ENCODE results near the gene TNNT2. TPM values are rescaled to one million over a fixed set of nuclear protein-coding genes. Genes with fewer than 3 reads are reported as not detected.

Gene TNNT2
- total RNA-seq, 2 donors from 2014 or later, result not detected

DNA sequence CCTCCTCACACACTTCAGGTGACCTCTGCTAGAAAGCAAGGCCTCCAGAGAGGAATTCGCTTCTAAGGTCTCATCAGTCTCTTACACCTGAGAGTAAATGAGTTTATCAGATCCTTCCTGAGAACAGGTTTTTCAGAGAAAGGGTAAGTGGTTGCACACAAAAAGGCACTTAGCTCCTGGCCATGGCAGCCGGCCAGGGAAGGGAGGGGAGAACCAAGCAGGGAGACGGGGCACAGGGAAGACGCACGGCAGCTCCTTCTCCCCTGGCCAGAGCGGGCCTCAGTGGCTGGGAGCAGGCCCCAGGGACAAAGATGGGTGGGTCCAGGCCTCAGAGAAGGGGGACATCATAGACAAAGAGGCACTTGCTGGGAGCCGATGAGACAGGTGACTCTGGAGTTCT, 3.6 kb upstream of the TNNT2 start:
- H3K36me3 Mint-ChIP-seq (ENCODE audit: low read depth), result peaks cover 2% of the 10 kb centered on the region
- no peak for ATAC-seq
- H3K4me1 Mint-ChIP-seq, result peaks cover 2% of the 10 kb centered on the region
- H3K4me3 Mint-ChIP-seq, result no peak overlapping the region
- no peak for DNase-seq
- no peak overlapping the region for H3K27ac Mint-ChIP-seq
- no peaks in the 10 kb centered on the region for H3K9me3 ChIP-seq (ENCODE audit: control insufficient read depth, low read length, poor library complexity, severe bottlenecking)
- H3K27me3 Mint-ChIP-seq, result peaks cover 54% of the 10 kb centered on the region

DNA sequence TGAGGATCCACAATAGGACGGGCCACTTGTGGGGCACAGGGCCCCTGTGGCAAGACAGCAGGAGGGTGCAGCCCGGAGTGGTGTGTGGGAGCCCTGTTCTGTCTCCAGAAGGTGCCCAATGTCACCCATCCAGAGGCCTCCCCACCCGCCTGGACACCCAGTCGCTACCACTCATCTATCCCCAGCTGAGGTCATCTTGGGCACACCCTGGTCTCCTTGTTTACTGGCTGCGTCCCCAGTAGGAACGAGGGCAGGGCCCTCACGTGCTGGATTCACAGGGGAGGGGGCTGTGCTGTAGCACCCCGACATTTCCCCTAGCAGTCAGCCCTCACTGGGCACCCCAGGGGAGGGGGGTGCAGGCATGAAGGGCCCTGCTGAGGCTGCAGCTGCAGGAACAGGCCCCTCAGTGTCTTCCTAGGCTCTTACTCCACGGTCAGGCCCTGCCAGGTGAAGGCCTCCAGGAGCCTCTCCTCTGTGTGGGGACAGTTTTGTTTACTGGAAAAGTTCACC, 2.3 kb upstream of the TNNT2 start:
- ATAC-seq (no peak), DNase-seq (no peak)
- H3K9me3 ChIP-seq (ENCODE audit: control insufficient read depth, low read length, poor library complexity, severe bottlenecking), result no peaks in the 10 kb centered on the region
- Mint-ChIP-seq H3K36me3 (ENCODE audit: low read depth) (peaks cover 2% of the 10 kb centered on the region), H3K27me3 (peaks cover 48% of the 10 kb centered on the region), H3K4me1 (peaks cover 2% of the 10 kb centered on the region), H3K4me3 (no peak overlapping the region), H3K27ac (no peak overlapping the region)

DNA sequence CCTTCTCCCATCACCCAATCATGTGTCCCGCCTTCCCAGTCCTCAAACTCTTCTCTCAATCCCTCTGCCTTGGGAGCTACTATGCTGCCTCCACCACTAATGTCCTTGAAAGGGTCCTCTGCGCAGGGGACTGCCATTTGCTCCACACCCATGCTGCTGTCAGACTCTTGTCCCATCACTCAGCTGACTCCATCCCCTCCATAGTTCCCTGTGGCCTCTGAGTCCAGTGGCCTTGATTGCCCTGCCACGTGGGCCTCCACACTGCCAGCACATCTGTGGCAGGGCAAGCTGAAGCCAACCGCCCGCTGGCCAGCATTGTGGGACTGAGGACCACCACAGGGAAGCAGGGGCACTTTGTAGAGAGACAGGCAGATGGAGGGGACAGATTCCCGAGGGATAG, 1.3 kb upstream of the TNNT2 start:
- Mint-ChIP-seq H3K27me3 (peaks cover 48% of the 10 kb centered on the region), H3K4me3 (no peak overlapping the region), H3K36me3 (ENCODE audit: low read depth) (peaks cover 2% of the 10 kb centered on the region), H3K4me1 (peaks cover 2% of the 10 kb centered on the region), H3K27ac (no peak overlapping the region)
- ATAC-seq (no peak), DNase-seq (no peak)
- no peaks in the 10 kb centered on the region for H3K9me3 ChIP-seq (ENCODE audit: control insufficient read depth, low read length, poor library complexity, severe bottlenecking)

DNA sequence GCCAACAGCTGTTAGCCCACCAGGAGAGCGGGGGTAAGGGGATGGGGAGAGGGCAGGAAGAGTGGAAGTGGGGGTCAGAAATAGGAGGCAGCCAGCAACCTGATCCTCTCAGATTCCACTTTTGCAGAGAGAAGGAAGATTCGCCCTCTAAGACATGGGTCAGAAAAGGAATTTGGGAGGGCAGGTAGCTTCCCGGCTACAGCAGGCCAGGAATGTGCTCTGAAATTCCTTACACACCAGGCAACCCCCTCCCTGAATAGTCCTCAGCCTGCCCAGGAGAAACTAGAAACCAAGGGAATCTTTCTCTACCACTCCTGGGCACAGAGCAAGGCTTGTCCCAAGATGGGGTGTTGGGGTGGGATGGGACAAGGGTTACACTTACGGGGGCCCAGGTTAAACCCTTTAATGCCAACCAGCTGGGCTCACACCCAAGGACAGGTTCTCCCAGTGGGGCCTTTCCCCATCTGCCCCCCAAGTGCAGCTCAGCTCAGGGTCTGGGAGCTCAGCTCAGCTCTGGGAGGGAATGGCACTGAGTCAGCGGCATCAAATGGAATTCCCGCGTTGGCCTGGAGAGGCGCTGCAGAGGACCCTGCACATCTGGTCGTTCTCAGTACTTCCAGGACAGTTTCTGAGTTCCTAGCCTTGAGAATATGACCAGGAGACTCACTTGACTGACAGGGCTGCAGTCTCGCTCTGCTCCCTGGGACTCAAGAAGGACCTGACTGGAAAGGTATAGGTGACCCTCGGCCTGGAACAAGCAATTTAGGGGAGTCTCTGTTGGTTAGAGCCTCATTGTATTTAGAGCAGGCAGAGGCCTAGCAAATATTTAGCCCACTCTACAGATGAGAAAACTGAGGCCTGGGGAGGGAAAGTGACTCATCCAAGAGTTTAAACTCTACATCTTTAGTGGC, 761 bp downstream of the TNNT2 start:
- Mint-ChIP-seq H3K36me3 (ENCODE audit: low read depth) (no peaks in the 10 kb centered on the region), H3K4me3 (no peak overlapping the region), H3K27ac (no peak overlapping the region), H3K4me1 (peaks cover 2% of the 10 kb centered on the region), H3K27me3 (peaks cover 54% of the 10 kb centered on the region)
- ATAC-seq (no peak), DNase-seq (no peak)
- no peaks in the 10 kb centered on the region for H3K9me3 ChIP-seq (ENCODE audit: control insufficient read depth, low read length, poor library complexity, severe bottlenecking)

DNA sequence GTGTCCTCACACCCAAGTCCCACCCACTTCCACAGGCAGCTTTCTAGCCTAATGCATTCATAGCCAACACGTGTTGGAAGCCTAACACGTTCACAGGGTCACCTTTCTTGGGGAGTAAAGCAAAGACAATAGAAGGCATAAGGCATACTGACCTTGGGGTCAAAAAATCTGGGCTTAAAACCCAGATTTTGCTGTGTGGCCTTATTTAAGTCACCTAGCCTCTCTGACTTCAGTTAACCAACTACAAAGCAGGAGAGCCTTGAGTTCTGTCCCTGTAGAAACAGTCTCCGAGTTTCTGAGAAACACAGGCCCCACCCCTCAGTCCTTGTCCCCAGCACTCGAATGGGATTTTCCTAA, 1.4 kb downstream of the TNNT2 start:
- Mint-ChIP-seq H3K4me3 (no peak overlapping the region), H3K4me1 (peaks cover 2% of the 10 kb centered on the region), H3K27ac (no peak overlapping the region), H3K27me3 (peaks cover 54% of the 10 kb centered on the region), H3K36me3 (ENCODE audit: low read depth) (no peaks in the 10 kb centered on the region)
- no peak for DNase-seq
- no peaks in the 10 kb centered on the region for H3K9me3 ChIP-seq (ENCODE audit: control insufficient read depth, low read length, poor library complexity, severe bottlenecking)
- no peak for ATAC-seq

DNA sequence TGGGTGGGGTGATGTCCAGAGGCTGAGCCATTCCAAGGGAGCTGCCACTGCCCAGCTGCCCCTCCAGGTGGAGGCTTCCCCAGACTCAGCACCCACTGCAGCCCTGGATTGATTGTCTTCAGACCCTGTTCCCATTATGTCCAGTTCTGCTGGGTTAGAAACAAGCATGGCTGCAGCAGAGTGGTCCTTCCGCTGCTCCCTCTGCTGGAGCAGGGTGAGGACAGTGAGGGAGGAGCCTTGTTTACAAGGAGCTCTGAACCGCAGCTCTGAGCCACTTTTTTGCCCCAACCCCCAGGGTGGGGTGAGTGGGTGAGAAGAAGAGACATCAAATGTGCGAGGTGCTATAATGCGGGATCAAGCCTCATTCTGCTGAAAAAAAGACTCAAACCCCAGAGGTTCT, 2.3 kb downstream of the TNNT2 start:
- no peaks in the 10 kb centered on the region for H3K9me3 ChIP-seq (ENCODE audit: control insufficient read depth, low read length, poor library complexity, severe bottlenecking)
- DNase-seq, result no peak
- no peak overlapping the region for H3K27ac Mint-ChIP-seq
- peaks cover 60% of the 10 kb centered on the region for H3K27me3 Mint-ChIP-seq
- H3K4me1 Mint-ChIP-seq, result peaks cover 2% of the 10 kb centered on the region
- no peak overlapping the region for H3K4me3 Mint-ChIP-seq
- no peak for ATAC-seq
- H3K36me3 Mint-ChIP-seq (ENCODE audit: low read depth), result no peaks in the 10 kb centered on the region

DNA sequence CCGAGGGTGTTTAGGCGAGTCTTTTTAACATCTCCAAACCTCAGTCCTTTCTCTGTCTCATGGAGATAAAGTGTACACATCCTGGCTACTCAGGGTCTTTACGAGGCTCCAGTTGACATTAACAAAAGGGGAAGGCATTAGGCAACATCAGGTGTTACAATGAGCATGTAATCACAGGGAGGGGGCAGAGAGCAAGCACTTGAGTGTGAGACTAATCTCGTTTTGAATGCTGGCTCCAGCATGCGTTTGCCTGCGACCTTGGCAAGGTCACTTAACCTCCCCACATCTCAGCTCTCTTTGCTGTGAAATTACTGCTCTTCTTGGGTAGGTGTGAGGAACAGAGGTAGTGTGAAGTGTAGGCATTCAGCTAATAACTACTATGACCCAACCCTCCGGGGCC, 3.1 kb downstream of the TNNT2 start:
- Mint-ChIP-seq H3K4me1 (peaks cover 2% of the 10 kb centered on the region), H3K4me3 (no peak overlapping the region), H3K27ac (no peak overlapping the region), H3K36me3 (ENCODE audit: low read depth) (no peaks in the 10 kb centered on the region), H3K27me3 (peaks cover 67% of the 10 kb centered on the region)
- no peak for ATAC-seq
- DNase-seq, result no peak
- no peaks in the 10 kb centered on the region for H3K9me3 ChIP-seq (ENCODE audit: control insufficient read depth, low read length, poor library complexity, severe bottlenecking)

DNA sequence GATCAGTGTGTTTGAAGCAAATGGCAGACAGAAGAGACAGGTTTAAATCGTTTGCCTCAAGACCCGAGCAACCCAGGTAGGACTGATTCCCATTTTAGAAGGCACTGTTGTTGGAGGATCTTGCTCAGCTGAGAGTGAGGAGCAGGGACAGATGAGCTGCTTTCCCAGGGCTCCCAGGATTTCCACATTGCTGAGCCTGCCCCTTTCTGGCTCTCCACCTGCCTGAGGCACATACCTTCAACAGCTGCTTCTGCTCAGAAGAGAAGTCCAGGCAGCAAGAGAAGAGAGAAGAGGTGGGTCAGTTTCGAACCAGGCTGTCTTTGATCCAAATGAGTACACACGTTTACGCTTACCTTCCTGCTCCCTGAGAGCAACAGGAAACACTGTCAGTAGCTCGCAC, 5.7 kb downstream of the TNNT2 start:
- Mint-ChIP-seq H3K4me3 (no peak overlapping the region), H3K36me3 (ENCODE audit: low read depth) (peaks cover 4% of the 10 kb centered on the region), H3K27me3 (peaks cover 85% of the 10 kb centered on the region), H3K4me1 (peaks cover 2% of the 10 kb centered on the region), H3K27ac (no peak overlapping the region)
- H3K9me3 ChIP-seq (ENCODE audit: control insufficient read depth, low read length, poor library complexity, severe bottlenecking), result no peaks in the 10 kb centered on the region
- ATAC-seq, result no peak
- DNase-seq, result no peak

DNA sequence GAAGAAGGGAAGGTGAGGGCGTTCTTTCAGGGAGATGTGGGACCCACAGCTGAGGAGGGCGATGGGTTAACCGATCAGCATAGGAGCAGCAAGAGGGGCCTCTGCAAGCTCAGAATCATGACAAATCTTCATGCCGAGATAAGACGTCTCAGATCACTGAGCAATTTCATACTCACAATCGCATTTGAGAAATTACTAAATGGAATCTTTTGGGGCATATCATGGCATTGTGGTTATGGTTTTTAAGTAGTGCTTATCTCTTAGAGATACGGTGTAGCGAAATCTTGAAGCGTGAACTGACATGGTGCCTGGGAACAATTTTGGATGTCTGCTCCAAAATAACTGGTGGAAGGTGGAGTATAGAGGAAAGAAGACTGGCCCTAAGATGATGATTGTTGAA, 6.2 kb downstream of the TNNT2 start:
- H3K36me3 Mint-ChIP-seq (ENCODE audit: low read depth), result peaks cover 4% of the 10 kb centered on the region
- no peak overlapping the region for H3K27ac Mint-ChIP-seq
- ATAC-seq (no peak), DNase-seq (no peak)
- peaks cover 90% of the 10 kb centered on the region for H3K27me3 Mint-ChIP-seq
- H3K4me3 Mint-ChIP-seq, result no peak overlapping the region
- no peaks in the 10 kb centered on the region for H3K9me3 ChIP-seq (ENCODE audit: control insufficient read depth, low read length, poor library complexity, severe bottlenecking)
- H3K4me1 Mint-ChIP-seq, result peaks cover 2% of the 10 kb centered on the region

DNA sequence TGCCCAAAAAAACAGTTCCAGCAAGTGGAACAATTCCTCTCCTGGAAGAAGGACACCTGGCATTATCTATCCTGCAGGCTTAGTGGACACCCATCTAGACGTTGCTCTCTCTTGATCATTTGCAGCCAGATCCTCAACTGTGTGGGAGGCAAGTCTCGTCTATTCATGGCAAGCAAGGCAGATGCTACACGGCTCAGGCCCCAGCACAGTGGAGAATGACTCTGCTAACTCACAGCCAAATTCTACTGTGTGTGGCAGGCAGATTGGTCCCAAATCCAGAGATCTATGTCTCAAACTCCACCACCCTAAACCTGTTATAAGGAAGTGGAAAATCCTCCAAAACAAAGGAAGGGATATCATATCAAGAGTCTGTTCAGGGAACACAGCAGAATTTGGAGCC, 7.0 kb downstream of the TNNT2 start:
- H3K36me3 Mint-ChIP-seq (ENCODE audit: low read depth), result peaks cover 4% of the 10 kb centered on the region
- H3K4me3 Mint-ChIP-seq, result no peak overlapping the region
- peaks cover 98% of the 10 kb centered on the region for H3K27me3 Mint-ChIP-seq
- ATAC-seq (no peak), DNase-seq (no peak)
- peaks cover 2% of the 10 kb centered on the region for H3K4me1 Mint-ChIP-seq
- H3K27ac Mint-ChIP-seq, result no peak overlapping the region
- H3K9me3 ChIP-seq (ENCODE audit: control insufficient read depth, low read length, poor library complexity, severe bottlenecking), result no peaks in the 10 kb centered on the region

DNA sequence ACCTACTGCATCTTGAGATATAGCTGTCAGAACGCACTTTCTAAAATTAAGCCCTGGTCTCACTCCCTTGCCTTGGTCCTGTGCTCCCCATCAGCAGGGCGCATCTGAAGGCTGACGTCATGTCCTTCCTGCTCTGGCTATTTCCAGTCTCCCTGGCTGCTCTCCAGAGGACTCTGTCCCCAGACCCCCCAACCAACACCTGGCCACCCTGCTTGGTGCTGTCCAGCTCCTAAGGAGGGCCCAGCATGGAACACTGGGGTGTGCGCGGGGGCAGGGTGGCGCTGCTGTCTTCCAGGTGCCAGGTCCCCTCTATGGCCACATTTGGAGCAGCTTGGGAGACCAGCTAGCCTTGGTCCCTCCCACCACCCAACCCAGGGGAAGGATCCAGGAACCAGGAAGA, 8.3 kb downstream of the TNNT2 start:
- peaks cover 4% of the 10 kb centered on the region for H3K36me3 Mint-ChIP-seq (ENCODE audit: low read depth)
- no peaks in the 10 kb centered on the region for H3K4me1 Mint-ChIP-seq

DNA sequence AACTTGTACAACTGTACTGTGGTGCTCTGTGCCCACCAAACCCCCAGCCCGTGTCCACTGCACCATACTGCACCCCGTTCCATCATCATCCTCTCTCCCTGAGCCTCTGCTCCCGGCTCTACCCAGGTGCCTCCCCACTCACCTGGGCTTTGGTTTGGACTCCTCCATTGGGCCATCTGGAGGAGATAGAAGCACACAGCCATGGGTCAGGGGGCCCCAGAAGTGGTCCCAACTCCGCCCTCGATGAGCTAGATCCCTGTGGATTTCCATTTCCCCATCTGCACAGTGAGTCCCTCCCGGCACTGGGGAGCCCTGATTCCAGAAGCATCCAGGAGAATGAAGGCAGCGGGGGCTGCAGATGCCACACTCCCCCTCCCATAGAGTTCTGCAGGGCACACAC, 10.8 kb downstream of the TNNT2 start:
- Mint-ChIP-seq H3K36me3 (ENCODE audit: low read depth) (peaks cover 4% of the 10 kb centered on the region), H3K4me3 (no peak overlapping the region), H3K27me3 (peaks cover 79% of the 10 kb centered on the region), H3K27ac (no peak overlapping the region), H3K4me1 (no peaks in the 10 kb centered on the region)
- no peaks in the 10 kb centered on the region for H3K9me3 ChIP-seq (ENCODE audit: control insufficient read depth, low read length, poor library complexity, severe bottlenecking)
- DNase-seq (no peak), ATAC-seq (no peak)

More for the DNA sequence above, 8.3 kb downstream of the TNNT2 start:
- H3K9me3 ChIP-seq (ENCODE audit: control insufficient read depth, low read length, poor library complexity, severe bottlenecking), result no peaks in the 10 kb centered on the region
- H3K27ac Mint-ChIP-seq, result no peak overlapping the region
- ATAC-seq, result no peak
- no peak for DNase-seq
- peaks cover 94% of the 10 kb centered on the region for H3K27me3 Mint-ChIP-seq
- H3K4me3 Mint-ChIP-seq, result no peak overlapping the region

DNA sequence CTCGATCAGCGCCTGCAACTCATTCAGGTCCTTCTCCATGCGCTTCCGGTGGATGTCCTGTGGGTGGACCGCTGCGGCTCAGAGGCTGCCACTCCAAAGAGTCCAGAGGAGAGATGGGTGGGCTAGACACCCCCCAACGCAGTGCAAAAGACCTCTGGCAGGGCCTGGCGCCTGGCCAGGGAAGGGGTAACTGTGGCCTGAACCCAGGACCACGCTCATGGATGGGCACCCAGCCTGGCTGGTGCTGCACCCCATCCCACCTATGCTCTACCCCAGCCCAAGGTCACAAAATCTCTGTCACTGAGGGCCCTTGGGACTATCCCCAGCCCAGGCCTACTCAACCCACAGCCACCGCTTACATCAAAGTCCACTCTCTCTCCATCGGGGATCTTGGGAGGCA, 12.2 kb downstream of the TNNT2 start:
- Mint-ChIP-seq H3K4me1 (no peaks in the 10 kb centered on the region), H3K27ac (no peak overlapping the region), H3K4me3 (no peak overlapping the region), H3K27me3 (peaks cover 65% of the 10 kb centered on the region), H3K36me3 (ENCODE audit: low read depth) (peaks cover 4% of the 10 kb centered on the region)
- ATAC-seq (no peak), DNase-seq (no peak)
- H3K9me3 ChIP-seq (ENCODE audit: control insufficient read depth, low read length, poor library complexity, severe bottlenecking), result no peaks in the 10 kb centered on the region

DNA sequence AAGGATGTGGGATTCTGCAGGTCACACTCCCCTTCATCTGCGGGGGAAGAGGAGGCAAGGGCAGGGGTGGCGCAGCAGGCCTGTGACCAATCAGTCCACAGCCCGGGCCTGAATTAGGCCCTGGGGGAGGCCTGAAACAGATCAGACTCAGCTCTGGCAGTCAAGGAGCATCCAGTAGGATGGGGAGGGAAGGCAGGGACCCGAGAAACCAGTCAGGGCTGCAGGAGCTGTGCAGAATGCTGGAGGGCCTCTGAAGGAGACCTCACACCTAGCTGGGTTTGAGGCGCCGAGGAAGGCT, 12.7 kb downstream of the TNNT2 start:
- Mint-ChIP-seq H3K27me3 (peaks cover 64% of the 10 kb centered on the region), H3K27ac (no peak overlapping the region), H3K4me1 (no peaks in the 10 kb centered on the region), H3K4me3 (no peak overlapping the region), H3K36me3 (ENCODE audit: low read depth) (peaks cover 4% of the 10 kb centered on the region)
- DNase-seq, result no peak
- no peak for ATAC-seq
- no peaks in the 10 kb centered on the region for H3K9me3 ChIP-seq (ENCODE audit: control insufficient read depth, low read length, poor library complexity, severe bottlenecking)
